PC-9 (cell line): ENCODE data around the gene IHH. TPM values are rescaled to one million over a fixed set of nuclear protein-coding genes. Genes with fewer than 3 reads are reported as not detected.

ENCODE experiments used
- BruUV-seq: library from RNA; stranded (reverse); fragments of 400-500 nt; replicated peaks from 2 replicates; lab custom pipeline; 2021; lab: Mats Ljungman, UMichigan
- CTCF ChIA-PET: fragments of 300-600 bp; sonication (Branson Sonifier 250); formaldehyde crosslinking; loops from one replicate; lab custom pipeline; 2022; ENCODE audit warnings: antibody characterized with exemption; lab: Charles Lee
- POLR2A ChIA-PET: fragments of 300-600 bp; sonication (Branson Sonifier 250); formaldehyde crosslinking; loops from one replicate; lab custom pipeline; 2022; ENCODE audit warnings: antibody characterized with exemption; ENCODE audit not compliant: unreplicated experiment; lab: Charles Lee
- DNase-seq, 2 experiments: peaks; one replicate each; pipeline versions ENCODE4 v3.0.0 to v3.0.0-alpha.2; 2015 to 2022; ENCODE audit warnings: mixed read lengths in 1 of 2
- H2AFZ ChIP-seq: fragments of 200-600 bp; sonication (generic); 2 replicates; pipeline ENCODE4 v1.8.1; 2017; ENCODE audit warnings: antibody characterized with exemption
- H3F3A ChIP-seq: fragments of 200-600 bp; sonication (generic); 2 replicates; pipeline ENCODE4 v1.8.1; 2017; ENCODE audit warnings: antibody characterized with exemption, mild to moderate bottlenecking, low read depth; ENCODE audit not compliant: insufficient read depth
- H3K27ac ChIP-seq: fragments of 200-600 bp; sonication (generic); 2 replicates; pipeline ENCODE4 v1.6.1; 2016; ENCODE audit warnings: mixed run types
- H3K27me3 ChIP-seq: fragments of 200-600 bp; sonication (generic); 2 replicates; pipeline ENCODE4 v1.6.1; 2016; ENCODE audit warnings: low read depth, mixed run types; ENCODE audit not compliant: insufficient read depth
- H3K36me3 ChIP-seq: fragments of 200-600 bp; sonication (generic); 2 replicates; pipeline ENCODE4 v1.6.1; 2016; ENCODE audit warnings: low read depth, mixed run types
- H3K4me1 ChIP-seq: fragments of 200-600 bp; sonication (generic); replicated peaks from 2 replicates; pipeline ENCODE4 v1.6.1; 2016; ENCODE audit warnings: mixed run types; ENCODE audit not compliant: insufficient read depth
- H3K4me2 ChIP-seq: fragments of 200-600 bp; sonication (generic); 2 replicates; pipeline ENCODE4 v1.6.1; 2017; ENCODE audit warnings: mixed run types
- H3K4me3 ChIP-seq: fragments of 200-600 bp; sonication (generic); 2 replicates; pipeline ENCODE4 v1.6.1; 2016; ENCODE audit warnings: mixed run types
- H3K79me2 ChIP-seq: fragments of 200-600 bp; sonication (generic); 2 replicates; pipeline ENCODE4 v1.6.1; 2017; ENCODE audit warnings: low read depth, mixed run types
- H3K9me2 ChIP-seq: fragments of 200-600 bp; sonication (generic); 2 replicates; pipeline ENCODE4 v1.8.1; 2017; ENCODE audit warnings: mild to moderate bottlenecking; ENCODE audit not compliant: insufficient read depth
- H3K9me3 ChIP-seq: fragments of 200-600 bp; sonication (generic); 2 replicates; pipeline ENCODE4 v1.8.1; 2016; ENCODE audit warnings: low read depth; ENCODE audit not compliant: insufficient read depth
- H4K20me1 ChIP-seq: fragments of 200-600 bp; sonication (generic); 2 replicates; pipeline ENCODE4 v1.8.1; 2017; ENCODE audit not compliant: insufficient read depth
- CTCF ChIP-seq: fragments of 200-600 bp; sonication (generic); conservative IDR thresholded peaks from 2 replicates; pipeline ENCODE4 v1.6.1; 2017; ENCODE audit warnings: mixed run types, antibody characterized with exemption, mild to moderate bottlenecking, moderate library complexity
- EZH2 ChIP-seq: fragments of 200-600 bp; sonication (generic); IDR thresholded peaks from 2 replicates; pipeline ENCODE4 v1.8.0; 2017; ENCODE audit warnings: antibody characterized with exemption, low read depth
- intact Hi-C: fragments of 100-400 bp; cut with micrococcal nuclease; formaldehyde crosslinking; loops from one replicate; pipeline ENCODE4 v1.10.0; 2022; ENCODE audit not compliant: unreplicated experiment
- total RNA-seq: library from RNA; stranded (reverse); gene quantifications from 2 replicates; pipeline ENCODE4 v1.2.3, GENCODE V29; 2021

IHH gene
- total RNA-seq, 1 experiment from 2014 or later = not detected

GRCh38 chr2:219035942-219036341 lies 24.8 kb downstream of the IHH start:
- intact Hi-C loops = no loop called here
- no peaks in the 10 kb centered on the region for H3K4me1 ChIP-seq
- no peak overlapping the region for H3K4me3 ChIP-seq
- ChIA-PET POLR2A (no interaction called here), CTCF (no interaction called here)
- no peaks in the 10 kb centered on the region for H3K79me2 ChIP-seq
- no peak overlapping the region for H3K4me2 ChIP-seq
- H3K9me2 ChIP-seq = no peaks in the 10 kb centered on the region
- H3F3A ChIP-seq = no peaks in the 10 kb centered on the region
- no peak overlapping the region for H2AFZ ChIP-seq
- TF ChIP-seq EZH2 (no peak), CTCF (no peak)
- H3K36me3 ChIP-seq = no peaks in the 10 kb centered on the region
- no peak overlapping the region for H3K27ac ChIP-seq
- no peaks in the 10 kb centered on the region for H3K9me3 ChIP-seq
- H4K20me1 ChIP-seq = no peaks in the 10 kb centered on the region
- no peak for DNase-seq
- BruUV-seq = no TSS peak
- peaks cover 58% of the 10 kb centered on the region for H3K27me3 ChIP-seq

GRCh38 chr2:219034823-219035222 lies 25.9 kb downstream of the IHH start:
- no peaks in the 10 kb centered on the region for H3K36me3 ChIP-seq
- ChIA-PET CTCF (no interaction called here), POLR2A (no interaction called here)
- intact Hi-C loops = no loop called here
- H3K4me2 ChIP-seq = no peak overlapping the region
- H3K9me3 ChIP-seq = no peaks in the 10 kb centered on the region
- peaks cover 57% of the 10 kb centered on the region for H3K27me3 ChIP-seq
- no peak for TF ChIP-seq CTCF
- no peak for TF ChIP-seq EZH2
- no peaks in the 10 kb centered on the region for H3K9me2 ChIP-seq
- no peaks in the 10 kb centered on the region for H4K20me1 ChIP-seq
- no TSS peak for BruUV-seq
- H3F3A ChIP-seq = no peaks in the 10 kb centered on the region
- H3K4me1 ChIP-seq = no peaks in the 10 kb centered on the region
- no peak overlapping the region for H2AFZ ChIP-seq
- H3K4me3 ChIP-seq = no peak overlapping the region
- no peak overlapping the region for H3K27ac ChIP-seq
- DNase-seq = no peak
- no peaks in the 10 kb centered on the region for H3K79me2 ChIP-seq

- DNase-seq = no peak
- BruUV-seq = no TSS peak
- H3K27me3 ChIP-seq = peaks cover 56% of the 10 kb centered on the region; the same call in 1 of the 2 replicates
- intact Hi-C loops = no loop called here
- ChIA-PET POLR2A (no interaction called here), CTCF (interaction anchor here (1.0 kb wide), 1 partner anchor 122 kb away, joined by 5 read pairs; no protein-coding TSS in a partner anchor)
- H3K4me3 ChIP-seq = no peak overlapping the region
- H4K20me1 ChIP-seq = no peaks in the 10 kb centered on the region
- H3K9me2 ChIP-seq = no peaks in the 10 kb centered on the region
- no peak overlapping the region for H2AFZ ChIP-seq
- H3K36me3 ChIP-seq = no peaks in the 10 kb centered on the region
- TF ChIP-seq CTCF = no peak
- no peak for TF ChIP-seq EZH2
- H3K27ac ChIP-seq = no peak overlapping the region
- H3K4me2 ChIP-seq = no peak overlapping the region
- no peaks in the 10 kb centered on the region for H3F3A ChIP-seq
- H3K9me3 ChIP-seq = no peaks in the 10 kb centered on the region
- no peaks in the 10 kb centered on the region for H3K79me2 ChIP-seq
- H3K4me1 ChIP-seq = no peaks in the 10 kb centered on the region
These were observed 28.5 kb downstream of the IHH start for GRCh38 chr2:219032051-219032745.
